AG20443 (cell line): ENCODE measurements around the gene CACNB3.

Source experiments
- DNase-seq: peaks from one replicate; pipeline ENCODE4 v3.0.0; 2012; ENCODE audit warnings: low spot score, mixed read lengths

CACNB3 gene

GRCh38 chr12:48788854-48789775 lies 29.2 kb upstream of the CACNB3 start, which contains the start of gene ADCY6:
TSS of gene ADCY6 (minus strand) at chr12:48789089. CDS start at chr12:48783434, 5,655 bp downstream.
- DNase-seq = peak; percentile 91

- DNase-seq = no peak
Observed at GRCh38 chr12:48789858-48790326, 28.4 kb upstream of the CACNB3 start.

GRCh38 chr12:48793696-48794095 lies 24.6 kb upstream of the CACNB3 start:
- DNase-seq = no peak

- DNase-seq = no peak
Observed at GRCh38 chr12:48794870-48795269, 23.4 kb upstream of the CACNB3 start.

- peak; percentile 87 for DNase-seq
Observed at GRCh38 chr12:48795550-48796455, 22.5 kb upstream of the CACNB3 start.

- DNase-seq = no peak
Observed at GRCh38 chr12:48796976-48797375, 21.3 kb upstream of the CACNB3 start.

GRCh38 chr12:48800457-48800856 lies 17.8 kb upstream of the CACNB3 start:
- DNase-seq = no peak

- DNase-seq = no peak
Observed at GRCh38 chr12:48800971-48801370, 17.3 kb upstream of the CACNB3 start.

GRCh38 chr12:48803675-48804074 lies 14.6 kb upstream of the CACNB3 start:
- no peak for DNase-seq

- DNase-seq = no peak
Observed at GRCh38 chr12:48807981-48808380, 10.3 kb upstream of the CACNB3 start.

- DNase-seq = peak; percentile 71
Observed at GRCh38 chr12:48810903-48811431, 7.3 kb upstream of the CACNB3 start.

- no peak for DNase-seq
Observed at GRCh38 chr12:48811437-48812090, 6.7 kb upstream of the CACNB3 start.

GRCh38 chr12:48812389-48812788 lies 5.9 kb upstream of the CACNB3 start:
- DNase-seq = no peak

- DNase-seq = no peak
Observed at GRCh38 chr12:48813465-48814261, 4.6 kb upstream of the CACNB3 start.

- DNase-seq = peak; percentile 97
Observed at GRCh38 chr12:48814262-48815125, 3.8 kb upstream of the CACNB3 start.

- peak; percentile 87 for DNase-seq
Observed at GRCh38 chr12:48815126-48816110, 2.9 kb upstream of the CACNB3 start.

GRCh38 chr12:48816143-48816854 lies 2.0 kb upstream of the CACNB3 start:
- DNase-seq = no peak
